MM.1S (cell line): ENCODE results near the gene STK4.

Experiments
- DNase-seq: peaks from one replicate; pipeline ENCODE4 v3.0.0-alpha.2; 2015
- H2AFZ ChIP-seq: fragments of 300-600 bp; sonication (generic); 2 replicates; pipeline ENCODE4 v1.6.0; 2016; ENCODE audit warnings: antibody characterized with exemption, low read length
- H3F3A ChIP-seq: fragments of 300-600 bp; sonication (generic); 2 replicates; pipeline ENCODE4 v1.6.1; 2016; ENCODE audit warnings: mild to moderate bottlenecking, antibody characterized with exemption, low read length, moderate library complexity, mixed read lengths; ENCODE audit not compliant: insufficient read depth
- H3K27ac ChIP-seq: fragments of 300-600 bp; sonication (generic); 2 replicates; pipeline ENCODE4 v1.5.1; 2016; ENCODE audit warnings: mild to moderate bottlenecking, low read length
- H3K27me3 ChIP-seq: fragments of 300-600 bp; sonication (generic); replicated peaks from 2 replicates; pipeline ENCODE4 v1.6.0; 2016; ENCODE audit warnings: low read length; ENCODE audit not compliant: insufficient read depth
- H3K36me3 ChIP-seq: fragments of 300-600 bp; sonication (generic); replicated peaks from 2 replicates; pipeline ENCODE4 v1.6.1; 2016; ENCODE audit warnings: mild to moderate bottlenecking, low read length, mixed read lengths; ENCODE audit not compliant: insufficient read depth
- H3K4me1 ChIP-seq: fragments of 300-600 bp; sonication (generic); 2 replicates; pipeline ENCODE4 v1.6.1; 2016; ENCODE audit warnings: low read length, mixed read lengths
- H3K4me2 ChIP-seq: fragments of 300-600 bp; sonication (generic); 2 replicates; pipeline ENCODE4 v1.6.0; 2016; ENCODE audit warnings: low read depth, low read length
- H3K4me3 ChIP-seq: fragments of 300-600 bp; sonication (generic); 2 replicates; pipeline ENCODE4 v1.5.1; 2016; ENCODE audit warnings: low read length, mixed read lengths
- H3K79me2 ChIP-seq: fragments of 300-600 bp; sonication (generic); 2 replicates; pipeline ENCODE4 v1.6.1; 2016; ENCODE audit warnings: mixed run types, low read length, mixed read lengths
- H3K9ac ChIP-seq: fragments of 300-600 bp; sonication (generic); 2 replicates; pipeline ENCODE4 v1.6.1; 2016; ENCODE audit warnings: low read length, mixed read lengths
- H3K9me2 ChIP-seq: fragments of 300-600 bp; sonication (generic); replicated peaks from 2 replicates; pipeline ENCODE4 v1.6.1; 2016; ENCODE audit warnings: mild to moderate bottlenecking, low read length, mixed read lengths; ENCODE audit not compliant: insufficient read depth
- H3K9me3 ChIP-seq: fragments of 300-600 bp; sonication (generic); replicated peaks from 2 replicates; pipeline ENCODE4 v1.6.1; 2016; ENCODE audit warnings: mild to moderate bottlenecking, low read length, mixed read lengths; ENCODE audit not compliant: insufficient read depth
- H4K20me1 ChIP-seq: fragments of 300-600 bp; sonication (generic); 2 replicates; pipeline ENCODE4 v1.6.1; 2016; ENCODE audit warnings: mild to moderate bottlenecking, low read length, moderate library complexity, mixed read lengths; ENCODE audit not compliant: insufficient read depth
- EZH2 ChIP-seq: fragments of 300-600 bp; sonication (generic); optimal IDR thresholded peaks from 2 replicates; pipeline ENCODE3; 2017; ENCODE audit warnings: low read depth, mild to moderate bottlenecking, antibody characterized with exemption, low read length, mixed read lengths
- EZH2phosphoT487 ChIP-seq: fragments of 300-600 bp; sonication (generic); IDR thresholded peaks from 2 replicates; pipeline ENCODE4 v1.6.1; 2018; ENCODE audit warnings: antibody characterized with exemption, low read length
- TF ChIP-seq, protein P1 (sequence below): fragments of 300-600 bp; sonication (generic); IDR thresholded peaks from 2 replicates; pipeline ENCODE4 v1.5.1; 2016; ENCODE audit warnings: antibody characterized with exemption, low read length, mixed read lengths

STK4 gene

DNA sequence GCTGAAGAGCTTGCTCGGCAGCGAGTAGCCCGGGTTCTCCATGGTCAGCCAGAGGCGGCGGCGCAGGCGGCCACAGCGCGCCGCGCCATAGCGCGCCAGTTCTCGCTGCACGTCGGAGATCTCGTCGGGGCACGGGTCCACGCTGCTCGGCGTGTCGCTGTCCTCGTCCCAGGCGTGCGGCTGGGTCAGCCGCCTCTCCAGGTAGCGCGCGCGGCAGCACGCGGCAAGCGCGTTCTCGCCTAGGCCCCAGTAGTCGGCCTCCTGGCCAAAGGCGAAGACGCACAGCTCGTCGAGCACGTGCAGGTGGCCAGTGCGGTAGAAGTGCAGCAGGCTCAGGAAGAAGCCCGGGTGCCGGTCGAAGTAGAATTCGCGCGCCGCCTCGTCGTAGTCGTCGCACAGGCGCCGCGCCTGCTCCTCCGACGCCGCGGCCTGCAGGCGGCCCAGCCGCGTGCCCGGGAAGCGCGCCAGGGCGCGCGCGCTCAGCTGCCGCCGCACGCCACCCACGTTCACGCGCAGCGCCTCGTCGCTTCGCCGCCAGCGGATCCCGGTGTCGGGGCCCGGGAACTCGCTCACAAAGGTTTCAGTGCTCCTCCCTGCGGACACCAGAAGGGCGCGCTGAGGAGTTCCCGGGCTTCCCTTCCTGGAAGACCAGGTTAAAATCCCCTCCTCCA, 131.9 kb downstream of the STK4 start:
- Histone ChIP-seq H3K4me3 (no peak overlapping the region), H3F3A (no peaks in the 10 kb centered on the region)

DNA sequence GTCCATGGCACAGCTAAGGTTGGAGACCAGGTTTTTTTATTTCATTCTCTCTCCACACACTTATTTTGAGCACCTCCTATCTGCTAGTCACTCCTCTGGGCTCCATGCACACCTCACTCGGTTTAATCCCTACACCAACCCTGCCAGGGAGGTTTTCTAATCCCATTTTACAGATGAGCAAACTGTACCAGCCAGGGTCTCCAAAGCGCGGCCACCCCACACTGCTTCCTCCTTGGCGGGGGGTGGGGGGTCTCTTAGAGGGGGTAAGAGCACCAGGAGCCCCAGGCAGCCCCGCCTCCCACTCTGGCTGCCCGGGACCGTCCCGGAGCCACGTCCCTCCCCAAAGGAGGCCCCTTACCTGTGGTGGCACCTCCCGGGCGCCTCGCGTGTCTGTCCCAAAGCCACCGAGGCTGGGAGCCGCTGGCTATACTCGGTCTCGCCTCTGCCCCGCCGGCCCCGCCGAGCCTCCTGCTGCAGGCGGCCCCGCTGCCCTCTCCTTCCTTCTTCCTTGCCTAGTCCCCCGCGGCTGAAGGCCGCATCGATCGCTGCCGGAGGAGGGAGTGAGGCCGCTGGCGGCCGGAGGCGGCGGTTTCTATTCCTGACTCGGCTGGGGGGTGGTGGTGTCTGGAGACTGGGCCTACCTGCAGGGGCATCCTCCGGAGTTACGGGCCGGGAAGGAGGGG, 134.4 kb downstream of the STK4 start, which contains the start of gene KCNS1:
Gene KCNS1 (minus strand): TSS at position 565 of the 683 bp plus-strand sequence. CDS start 1,891 bp downstream, outside the sequence.
- Histone ChIP-seq H3K36me3 (no peaks in the 10 kb centered on the region), H3K4me3 (peak within 1 kb of the TSS; percentile 18), H3K9ac (no peak within 1 kb of the TSS), H3K9me2 (no peaks in the 10 kb centered on the region), H3K27ac (no peak within 1 kb of the TSS), H3K9me3 (no peaks in the 10 kb centered on the region), H3K79me2 (no peaks in the 10 kb centered on the region), H3K4me1 (no peaks in the 10 kb centered on the region), H4K20me1 (no peaks in the 10 kb centered on the region), H2AFZ (no peak within 1 kb of the TSS), H3F3A (no peaks in the 10 kb centered on the region), H3K4me2 (peak within 1 kb of the TSS; percentile 50; the same call in 1 of the 2 replicates), H3K27me3 (no peaks in the 10 kb centered on the region)
- no peak for DNase-seq
- TF ChIP-seq, protein P1, sequence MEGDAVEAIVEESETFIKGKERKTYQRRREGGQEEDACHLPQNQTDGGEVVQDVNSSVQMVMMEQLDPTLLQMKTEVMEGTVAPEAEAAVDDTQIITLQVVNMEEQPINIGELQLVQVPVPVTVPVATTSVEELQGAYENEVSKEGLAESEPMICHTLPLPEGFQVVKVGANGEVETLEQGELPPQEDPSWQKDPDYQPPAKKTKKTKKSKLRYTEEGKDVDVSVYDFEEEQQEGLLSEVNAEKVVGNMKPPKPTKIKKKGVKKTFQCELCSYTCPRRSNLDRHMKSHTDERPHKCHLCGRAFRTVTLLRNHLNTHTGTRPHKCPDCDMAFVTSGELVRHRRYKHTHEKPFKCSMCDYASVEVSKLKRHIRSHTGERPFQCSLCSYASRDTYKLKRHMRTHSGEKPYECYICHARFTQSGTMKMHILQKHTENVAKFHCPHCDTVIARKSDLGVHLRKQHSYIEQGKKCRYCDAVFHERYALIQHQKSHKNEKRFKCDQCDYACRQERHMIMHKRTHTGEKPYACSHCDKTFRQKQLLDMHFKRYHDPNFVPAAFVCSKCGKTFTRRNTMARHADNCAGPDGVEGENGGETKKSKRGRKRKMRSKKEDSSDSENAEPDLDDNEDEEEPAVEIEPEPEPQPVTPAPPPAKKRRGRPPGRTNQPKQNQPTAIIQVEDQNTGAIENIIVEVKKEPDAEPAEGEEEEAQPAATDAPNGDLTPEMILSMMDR: no peak
- no peak for TF ChIP-seq EZH2
- TF ChIP-seq EZH2phosphoT487: no peak

More for the DNA sequence above, 131.9 kb downstream of the STK4 start:
- no peaks in the 10 kb centered on the region for H3K79me2 ChIP-seq
- H3K4me1 ChIP-seq: no peaks in the 10 kb centered on the region
- H2AFZ ChIP-seq: no peak overlapping the region
- H4K20me1 ChIP-seq: no peaks in the 10 kb centered on the region
- TF ChIP-seq, protein P1: no peak
- TF ChIP-seq EZH2phosphoT487 (no peak), EZH2 (no peak)
- no peak overlapping the region for H3K27ac ChIP-seq
- no peaks in the 10 kb centered on the region for H3K9me2 ChIP-seq
- no peaks in the 10 kb centered on the region for H3K27me3 ChIP-seq
- H3K4me2 ChIP-seq: no peak overlapping the region
- no peaks in the 10 kb centered on the region for H3K36me3 ChIP-seq
- DNase-seq: no peak
- H3K9me3 ChIP-seq: no peaks in the 10 kb centered on the region
- H3K9ac ChIP-seq: no peak overlapping the region

DNA sequence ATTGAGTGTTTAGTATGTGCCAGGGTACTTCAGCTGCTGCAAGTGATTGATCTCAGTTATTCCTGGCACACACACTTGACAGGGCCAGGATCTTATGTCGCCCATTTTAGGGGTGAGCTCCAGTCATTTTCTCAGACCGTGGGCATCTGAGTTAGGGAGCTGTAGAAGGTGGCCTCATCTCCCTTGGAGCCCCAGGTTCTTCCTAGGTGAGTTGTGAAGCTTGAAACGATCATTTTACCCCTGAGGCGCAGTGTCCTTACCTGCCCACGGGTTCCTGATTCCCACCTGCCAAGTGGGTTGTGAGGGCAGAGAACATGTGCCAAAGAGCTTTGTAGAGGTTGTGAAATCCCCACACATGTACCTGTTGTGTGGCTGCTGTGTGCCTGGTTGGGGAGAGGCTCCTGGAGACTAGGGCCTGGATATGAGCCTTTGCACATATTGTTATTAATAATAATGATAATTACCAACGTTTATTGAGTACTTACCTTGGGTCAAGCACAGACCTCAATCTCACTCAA, 135.1 kb downstream of the STK4 start:
- Histone ChIP-seq H3K4me2 (peak overlapping the region; percentile 50; the same call in 1 of the 2 replicates), H3F3A (no peaks in the 10 kb centered on the region), H4K20me1 (no peaks in the 10 kb centered on the region), H2AFZ (no peak overlapping the region), H3K9me2 (no peaks in the 10 kb centered on the region), H3K9ac (no peak overlapping the region), H3K9me3 (no peaks in the 10 kb centered on the region), H3K79me2 (no peaks in the 10 kb centered on the region), H3K4me3 (peak overlapping the region; percentile 18; the same call in 1 of the 2 replicates), H3K27ac (no peak overlapping the region), H3K27me3 (no peaks in the 10 kb centered on the region), H3K36me3 (no peaks in the 10 kb centered on the region), H3K4me1 (no peaks in the 10 kb centered on the region)
- TF ChIP-seq EZH2: no peak
- no peak for TF ChIP-seq EZH2phosphoT487
- TF ChIP-seq, protein P1: no peak
- no peak for DNase-seq
